ENCODE results near the gene SIGLECL1.
"Not testable (repeated sequence)": the region's sequence is repeated elsewhere in the genome, so short reads cannot be mapped to it uniquely, and the experiment has no call there.

SIGLECL1 gene

DNA sequence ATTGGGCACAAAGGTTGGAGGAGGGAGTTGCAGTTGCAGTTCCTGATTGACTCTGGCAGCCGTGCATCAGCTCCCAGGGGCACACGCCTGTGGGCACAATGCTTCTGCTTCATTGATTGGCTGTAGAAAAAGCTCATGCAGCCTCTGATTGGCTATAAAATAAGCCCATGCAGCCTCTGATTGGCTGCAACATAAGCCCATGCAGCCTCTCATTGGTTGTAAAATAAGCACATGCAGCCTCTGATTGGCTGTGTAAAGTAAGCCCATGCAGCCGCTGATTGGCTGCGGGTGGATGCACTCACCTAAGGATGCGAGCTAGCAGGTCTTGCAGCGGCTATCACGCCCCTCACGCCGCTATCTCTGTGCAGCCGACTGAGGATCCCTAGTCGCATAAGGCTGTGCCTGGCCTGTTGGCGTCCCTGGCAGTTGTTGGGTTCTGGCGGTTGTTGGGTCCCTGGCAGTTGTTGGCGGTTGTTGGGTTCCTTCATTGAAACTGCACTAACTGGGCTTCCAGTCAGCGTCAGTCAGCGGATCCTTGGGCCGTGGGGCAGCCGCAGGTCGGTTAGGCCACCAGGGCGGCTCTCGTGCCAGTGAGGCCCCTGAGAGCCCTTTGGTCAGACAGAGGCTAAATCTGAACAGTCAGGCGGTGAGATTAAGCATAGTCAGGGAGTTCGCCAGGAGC is at the start of gene SIGLECL1:
TSS of gene SIGLECL1 (plus strand) at position 295 of the 682 bp plus-strand sequence. CDS start 12,993 bp downstream, outside the sequence.
- no peak for DNase-seq

DNA sequence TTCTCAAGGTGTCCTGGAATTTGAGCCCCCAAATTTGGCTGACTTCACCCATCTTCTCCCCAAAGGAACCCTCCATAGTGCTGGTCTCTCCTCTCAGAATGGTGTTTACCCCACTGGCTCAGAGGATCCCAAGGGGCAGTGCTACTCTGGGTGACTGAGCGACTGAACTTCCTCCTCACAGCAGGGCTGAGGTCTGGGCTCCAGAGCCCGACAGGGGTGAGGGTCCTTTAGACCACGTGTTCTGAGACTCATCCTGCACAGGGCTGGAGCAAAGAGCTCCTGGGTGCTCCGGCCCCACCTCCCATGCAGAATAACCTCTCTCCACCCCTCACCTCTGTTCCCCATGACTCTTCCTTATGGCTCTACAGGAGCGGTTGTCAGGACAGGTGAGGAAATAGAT is 49.2 kb upstream of the SIGLECL1 start:
- no peak for DNase-seq

DNA sequence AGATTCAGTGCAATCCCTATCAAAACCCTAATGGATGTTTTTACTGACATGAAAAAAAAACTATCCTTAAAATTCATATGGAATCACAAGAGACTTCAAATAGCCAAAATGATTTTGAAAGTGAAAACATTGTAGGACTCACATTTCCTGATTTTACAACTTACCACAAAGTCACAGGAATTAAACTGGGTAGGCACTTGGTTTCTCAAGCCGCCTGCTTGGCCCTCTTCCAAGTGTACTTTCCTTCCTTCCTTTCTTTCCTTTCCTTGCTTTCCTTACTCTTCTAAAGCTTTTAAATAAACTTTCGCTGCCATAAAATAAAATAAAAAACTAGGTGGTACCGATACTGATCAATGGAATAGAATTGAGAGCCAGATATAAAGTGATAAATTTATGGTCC is 47.0 kb upstream of the SIGLECL1 start:
- no peak for DNase-seq

- no peak for DNase-seq
Observed at GRCh38 chr19:51204321-51204720, 46.6 kb upstream of the SIGLECL1 start.

DNA sequence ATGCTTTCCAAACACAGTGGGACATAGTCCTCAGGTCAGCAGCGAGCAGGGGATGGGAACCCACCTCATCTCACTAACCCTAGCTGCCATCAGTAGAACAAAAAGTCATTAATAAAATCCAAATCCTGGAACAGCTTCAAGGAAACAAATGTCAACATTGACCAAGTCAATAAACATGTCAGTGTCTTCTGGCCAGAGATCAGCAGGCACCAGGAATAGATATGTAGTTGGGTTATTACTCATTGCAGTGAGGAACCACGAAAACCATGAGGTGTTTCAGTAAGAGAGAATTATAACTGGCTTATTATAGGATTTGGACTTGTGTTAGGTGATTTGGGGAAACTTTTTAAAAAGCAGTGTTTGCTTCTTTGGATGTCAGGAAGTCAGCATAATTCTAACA is 43.1 kb upstream of the SIGLECL1 start:
- DNase-seq = no peak

GRCh38 chr19:51210191-51210784 is 40.6 kb upstream of the SIGLECL1 start:
- no peak for DNase-seq

GRCh38 chr19:51210874-51211361 is 40.0 kb upstream of the SIGLECL1 start:
- not testable (repeated sequence) for DNase-seq

DNA sequence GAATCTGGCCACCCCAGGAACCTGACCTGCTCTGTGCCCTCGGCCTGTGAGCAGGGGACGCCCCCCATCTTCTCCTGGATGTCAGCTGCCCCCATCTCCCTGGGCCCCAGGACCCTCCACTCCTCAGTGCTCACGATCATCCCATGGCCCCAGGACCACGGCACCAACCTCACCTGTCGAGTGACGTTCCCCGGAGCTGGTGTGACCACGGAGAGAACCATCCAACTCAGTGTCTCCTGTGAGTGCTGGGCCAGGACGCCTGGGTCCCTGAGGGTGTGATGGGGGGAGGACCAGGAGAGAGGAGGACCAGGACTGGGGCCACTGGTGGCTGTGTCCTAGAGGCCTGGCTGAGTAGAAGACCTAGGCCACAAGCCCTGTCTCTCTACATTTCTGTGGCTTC is 39.0 kb upstream of the SIGLECL1 start:
- no peak for DNase-seq

- no peak for DNase-seq
Observed at GRCh38 chr19:51219307-51219706, 31.6 kb upstream of the SIGLECL1 start.

- DNase-seq = no peak
Observed at GRCh38 chr19:51219971-51220370, 30.9 kb upstream of the SIGLECL1 start.

DNA sequence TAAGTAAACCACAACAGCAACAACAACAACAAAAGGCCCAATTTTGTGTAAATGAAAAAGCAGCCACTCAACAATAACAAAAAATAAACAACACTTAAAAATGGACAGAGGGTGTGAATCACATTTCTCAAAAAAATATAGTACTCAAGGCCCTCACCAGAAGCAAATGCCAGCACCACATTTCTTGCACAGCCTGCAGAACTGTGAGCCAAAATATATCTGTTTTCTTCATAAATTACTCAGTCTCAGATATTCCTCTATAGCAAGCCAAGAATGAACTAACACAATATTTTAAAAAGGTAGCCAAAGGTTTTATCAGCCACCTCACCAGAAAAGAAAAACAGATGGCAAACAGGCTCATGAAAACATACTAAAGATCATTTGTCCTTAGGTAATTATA is 29.9 kb upstream of the SIGLECL1 start:
- DNase-seq = no peak

- no peak for DNase-seq
Observed at GRCh38 chr19:51224163-51224641, 26.7 kb upstream of the SIGLECL1 start.

DNA sequence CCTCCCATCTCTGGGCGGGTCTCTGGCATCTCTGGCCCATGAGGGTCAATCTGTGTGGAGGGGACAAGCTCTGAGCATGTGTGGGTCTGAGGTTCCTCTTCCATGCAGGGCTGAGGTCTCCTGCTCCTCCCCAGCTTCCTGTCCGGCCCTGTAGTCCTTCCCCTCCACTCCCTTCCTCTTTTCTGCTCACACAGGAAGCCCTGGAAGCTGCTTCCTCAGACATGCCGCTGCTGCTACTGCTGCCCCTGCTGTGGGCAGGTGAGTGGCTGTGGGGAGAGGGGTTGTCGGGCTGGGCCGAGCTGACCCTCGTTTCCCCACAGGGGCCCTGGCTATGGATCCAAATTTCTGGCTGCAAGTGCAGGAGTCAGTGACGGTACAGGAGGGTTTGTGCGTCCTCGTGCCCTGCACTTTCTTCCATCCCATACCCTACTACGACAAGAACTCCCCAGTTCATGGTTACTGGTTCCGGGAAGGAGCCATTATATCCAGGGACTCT is 25.9 kb upstream of the SIGLECL1 start, which contains the start of gene CD33:
TSS of gene CD33 (plus strand) at position 183 of the 496 bp plus-strand sequence. CDS start at position 222, 39 bp downstream.
- DNase-seq = not testable (repeated sequence)

DNA sequence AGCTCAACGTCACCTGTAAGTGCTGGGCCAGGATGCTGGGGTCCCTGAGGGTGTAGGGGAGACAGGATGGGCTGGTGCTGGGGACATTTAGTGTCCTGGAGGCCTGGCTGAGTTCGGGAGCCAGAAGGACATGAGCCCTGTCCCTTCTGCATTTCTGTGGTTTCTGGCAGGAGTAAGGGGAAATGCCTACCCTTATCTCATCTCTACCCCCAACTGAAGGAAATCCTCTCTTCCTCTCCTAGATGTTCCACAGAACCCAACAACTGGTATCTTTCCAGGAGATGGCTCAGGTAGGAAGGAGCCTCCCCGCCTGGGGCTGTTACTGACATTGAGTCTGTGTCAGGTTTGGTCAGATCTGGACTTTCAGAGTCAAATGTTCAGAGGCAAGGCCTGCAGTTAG is 24.8 kb upstream of the SIGLECL1 start:
- DNase-seq = no peak

- DNase-seq = no peak
Observed at GRCh38 chr19:51227326-51227725, 23.6 kb upstream of the SIGLECL1 start.

GRCh38 chr19:51227966-51228365 is 22.9 kb upstream of the SIGLECL1 start:
- no peak for DNase-seq

- no peak for DNase-seq
Observed at GRCh38 chr19:51240866-51241265, 10.0 kb upstream of the SIGLECL1 start.

GRCh38 chr19:51242881-51243630 is 7.8 kb upstream of the SIGLECL1 start:
- DNase-seq = no peak

DNA sequence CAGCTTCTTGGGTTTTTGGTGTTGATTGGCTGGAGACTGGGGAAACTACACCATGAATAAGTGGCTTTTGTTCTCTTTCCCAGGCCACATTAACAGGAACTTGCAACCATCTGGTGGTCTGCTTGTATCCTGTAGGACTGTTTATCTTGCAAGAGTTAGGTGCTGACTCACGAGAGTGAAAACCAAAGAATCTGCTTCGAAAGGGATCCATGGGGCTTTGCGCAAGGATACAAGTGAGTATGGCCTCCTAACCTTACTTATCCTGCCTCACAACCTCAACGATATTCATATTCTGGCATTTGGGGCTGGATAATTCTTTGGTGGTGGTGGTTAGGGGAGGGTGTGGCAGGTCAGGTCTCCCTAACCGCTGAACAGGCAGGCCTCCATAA is 4.7 kb upstream of the SIGLECL1 start:
- no peak for DNase-seq

DNA sequence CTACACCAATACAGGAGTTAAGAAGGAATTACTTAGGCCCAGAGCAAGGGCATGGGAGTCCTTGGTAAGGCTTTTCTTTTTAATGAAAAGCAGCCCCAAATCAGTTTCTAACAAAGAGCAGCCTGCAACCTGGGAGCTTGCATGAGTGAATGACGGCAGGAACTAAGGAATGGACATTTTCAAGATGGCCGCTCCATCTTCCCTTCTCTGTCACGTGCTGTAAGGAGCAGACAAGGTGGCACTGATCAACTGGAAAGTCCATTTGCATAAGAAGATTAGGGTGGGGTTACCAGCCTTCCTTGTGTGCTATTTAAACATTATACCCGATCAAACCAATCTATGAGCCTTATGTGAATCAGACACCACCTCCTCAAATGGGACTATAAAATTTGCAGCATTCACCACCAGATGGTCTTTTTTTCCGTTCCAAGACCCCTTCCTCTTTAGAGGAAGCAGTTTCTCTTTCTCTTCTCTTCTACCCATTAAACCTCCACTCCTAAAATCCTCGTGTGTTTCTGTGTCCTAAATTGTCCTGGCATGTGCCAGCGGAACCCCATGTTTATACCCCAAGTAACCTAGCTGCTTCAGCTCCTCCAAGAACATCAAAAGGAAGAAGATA is 2.8 kb upstream of the SIGLECL1 start:
- DNase-seq = no peak

GRCh38 chr19:51251468-51251820 is 564 bp downstream of the SIGLECL1 start:
- DNase-seq = no peak

DNA sequence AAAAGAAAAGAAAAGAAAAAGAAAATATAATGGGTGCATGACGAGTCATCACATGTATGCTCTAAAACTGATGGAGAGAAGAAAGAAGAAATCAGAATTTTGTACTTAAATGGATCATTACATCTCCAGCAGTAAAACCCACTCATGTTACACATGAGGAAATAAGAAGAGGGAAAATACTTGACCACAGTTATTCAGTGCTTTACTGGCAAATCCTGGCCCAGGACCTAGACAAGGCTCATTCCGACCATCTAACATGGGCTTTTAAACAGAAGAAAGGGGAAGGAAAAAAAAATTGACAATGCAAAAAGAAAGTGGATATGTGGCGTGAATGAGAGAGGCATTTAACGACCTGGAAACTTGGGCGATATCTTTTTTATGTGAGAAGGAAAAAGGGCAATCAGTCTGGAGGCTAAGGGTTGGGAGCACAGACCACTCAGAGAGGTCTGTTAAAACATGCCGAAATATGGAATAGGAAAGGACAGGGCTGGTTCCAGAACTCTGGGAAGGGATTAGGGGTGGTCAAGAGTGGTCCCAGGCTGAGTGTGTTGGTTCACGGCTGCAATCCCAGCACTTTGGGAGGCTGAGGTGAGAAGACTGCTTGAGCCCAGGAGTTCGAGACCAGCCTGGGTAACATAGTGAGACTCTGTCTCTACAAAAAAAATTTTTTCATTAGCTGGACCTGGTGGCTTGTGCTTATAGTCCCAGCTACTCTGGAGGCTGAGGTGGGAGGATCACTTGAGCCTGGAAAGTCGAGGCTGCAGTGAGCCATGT is 1.6 kb downstream of the SIGLECL1 start:
- no peak for DNase-seq

Data from 8988T (cell line).